HS-5 (cell line): ENCODE data around the gene KLC1.

Experiments used
- DNase-seq: peaks from one replicate; pipeline ENCODE4 v3.0.0-alpha.2; 2012; ENCODE audit warnings: low read depth

The KLC1 gene

DNA sequence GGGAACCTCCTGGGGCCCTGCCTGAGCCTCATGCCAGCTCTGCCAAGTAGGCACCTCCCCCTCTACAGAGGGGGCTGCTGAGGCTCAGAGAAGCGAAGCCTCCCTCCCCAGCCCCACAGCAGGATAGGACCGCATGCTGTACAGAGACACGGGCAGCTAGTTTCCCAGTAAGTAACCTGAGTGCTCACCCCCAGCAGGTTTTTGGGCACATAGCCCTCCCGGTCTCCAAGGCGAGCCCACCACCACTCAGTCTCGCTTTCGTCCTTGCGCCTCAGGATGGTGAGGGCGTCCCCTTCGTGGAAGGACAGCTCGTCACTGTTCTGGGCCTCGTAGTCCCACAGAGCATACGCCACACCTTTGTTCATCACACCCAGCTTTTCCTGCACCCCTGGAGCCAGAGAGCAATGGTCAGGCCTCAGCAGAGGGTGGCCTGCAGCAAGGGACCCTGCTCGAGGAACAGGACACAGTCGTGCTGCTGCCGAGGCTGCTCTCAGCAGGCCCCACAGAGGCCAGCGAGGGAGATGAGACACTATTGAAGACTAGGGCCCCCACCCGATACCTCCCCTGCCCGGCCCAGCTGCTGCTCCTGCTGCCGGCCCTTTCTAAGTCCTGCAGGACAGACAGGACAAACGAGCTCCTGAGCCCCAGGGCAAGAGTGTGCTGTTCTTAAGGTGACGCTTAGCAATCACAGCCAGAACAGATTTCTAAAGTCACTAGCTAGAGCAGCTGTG is 107.0 kb downstream of the KLC1 start:
- DNase-seq = no peak

DNA sequence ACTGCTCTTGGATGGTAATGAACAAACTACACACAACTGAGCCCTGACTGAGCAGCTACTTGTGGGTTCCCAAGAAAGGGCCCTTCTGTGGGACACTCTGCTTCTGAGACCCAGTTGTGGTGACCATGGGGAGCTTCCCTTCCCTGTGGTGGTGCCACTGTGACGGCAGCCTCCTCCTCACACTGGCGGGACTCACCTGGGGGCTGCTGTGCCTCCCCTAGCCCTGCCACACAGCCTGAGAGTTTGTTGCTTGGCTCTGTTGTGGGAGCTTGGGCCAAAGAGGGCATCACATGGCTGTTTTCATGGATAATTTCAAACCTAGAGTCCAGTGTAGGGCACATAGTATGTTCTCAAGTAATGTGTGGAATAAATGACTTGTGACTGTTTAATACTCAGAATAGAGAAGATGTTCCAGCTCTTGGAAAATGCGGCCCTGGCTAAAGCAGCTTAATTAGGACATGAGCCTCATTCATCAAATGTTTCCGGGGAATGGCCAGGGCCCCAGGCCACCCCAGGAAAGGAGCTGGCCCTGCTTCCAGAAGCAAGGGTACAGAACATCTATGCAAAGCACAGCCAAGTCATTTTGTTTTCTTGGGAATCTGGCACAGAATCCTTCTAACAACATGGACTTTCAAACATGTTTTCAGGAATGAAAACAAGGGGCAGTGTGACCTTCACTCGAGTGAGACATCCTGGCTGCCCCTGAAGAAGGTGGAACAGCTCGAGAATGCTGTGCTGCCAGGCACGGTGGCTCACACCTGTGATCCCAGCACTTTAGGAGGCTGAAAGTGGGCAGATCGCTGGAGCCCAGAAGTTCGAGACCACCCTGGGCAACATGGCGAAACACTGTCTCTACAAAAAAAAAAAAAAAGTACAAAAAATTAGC is 107.8 kb downstream of the KLC1 start:
- no peak for DNase-seq

DNA sequence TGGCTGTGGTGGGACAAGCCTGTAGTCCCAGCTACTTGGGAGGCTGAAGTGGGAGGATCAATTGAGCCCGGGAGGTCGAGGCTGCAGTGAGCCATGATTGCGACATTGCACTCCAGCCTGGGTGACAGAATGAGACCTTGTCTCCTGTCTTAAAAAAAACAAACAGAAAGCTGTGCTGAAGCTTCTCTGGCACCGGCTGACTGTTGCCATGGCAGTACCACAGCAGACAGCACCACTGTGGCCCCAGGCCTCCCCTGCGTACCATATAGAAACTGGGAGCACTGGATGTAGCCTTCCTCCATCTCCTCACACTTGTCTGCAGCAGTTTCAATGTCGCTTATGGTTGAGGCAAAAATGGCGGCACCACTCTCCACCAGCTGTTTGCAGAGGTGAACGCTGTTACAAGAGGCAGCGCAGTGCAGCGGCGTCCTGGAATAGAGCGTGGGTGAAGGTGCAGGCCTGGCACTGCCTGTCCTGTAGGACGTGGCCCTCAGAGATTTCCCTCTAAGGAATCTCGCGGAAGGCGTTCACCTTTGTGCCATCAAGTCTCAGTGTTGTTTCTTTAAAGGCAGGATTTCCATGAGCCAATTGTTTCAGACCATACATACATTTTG is 108.5 kb downstream of the KLC1 start:
- no peak for DNase-seq

DNA sequence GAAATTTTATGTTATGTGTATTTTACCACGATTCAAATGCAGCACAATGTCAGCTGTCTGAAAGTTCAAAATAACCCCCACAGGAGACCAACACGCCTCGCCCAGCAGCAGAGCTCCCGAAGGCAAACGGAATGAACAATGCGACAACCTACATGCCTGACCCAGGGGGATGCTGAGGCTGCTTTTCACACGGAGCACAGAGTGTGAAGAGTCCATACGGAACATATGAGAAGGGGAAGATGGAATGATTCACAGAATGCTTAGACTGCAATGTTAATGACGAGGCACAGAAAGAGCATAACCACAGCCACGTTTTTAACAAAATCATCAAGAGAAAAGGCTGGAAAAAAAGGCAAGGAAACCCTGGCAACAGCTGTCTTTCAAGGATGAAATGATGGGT is 109.2 kb downstream of the KLC1 start:
- DNase-seq = no peak

DNA sequence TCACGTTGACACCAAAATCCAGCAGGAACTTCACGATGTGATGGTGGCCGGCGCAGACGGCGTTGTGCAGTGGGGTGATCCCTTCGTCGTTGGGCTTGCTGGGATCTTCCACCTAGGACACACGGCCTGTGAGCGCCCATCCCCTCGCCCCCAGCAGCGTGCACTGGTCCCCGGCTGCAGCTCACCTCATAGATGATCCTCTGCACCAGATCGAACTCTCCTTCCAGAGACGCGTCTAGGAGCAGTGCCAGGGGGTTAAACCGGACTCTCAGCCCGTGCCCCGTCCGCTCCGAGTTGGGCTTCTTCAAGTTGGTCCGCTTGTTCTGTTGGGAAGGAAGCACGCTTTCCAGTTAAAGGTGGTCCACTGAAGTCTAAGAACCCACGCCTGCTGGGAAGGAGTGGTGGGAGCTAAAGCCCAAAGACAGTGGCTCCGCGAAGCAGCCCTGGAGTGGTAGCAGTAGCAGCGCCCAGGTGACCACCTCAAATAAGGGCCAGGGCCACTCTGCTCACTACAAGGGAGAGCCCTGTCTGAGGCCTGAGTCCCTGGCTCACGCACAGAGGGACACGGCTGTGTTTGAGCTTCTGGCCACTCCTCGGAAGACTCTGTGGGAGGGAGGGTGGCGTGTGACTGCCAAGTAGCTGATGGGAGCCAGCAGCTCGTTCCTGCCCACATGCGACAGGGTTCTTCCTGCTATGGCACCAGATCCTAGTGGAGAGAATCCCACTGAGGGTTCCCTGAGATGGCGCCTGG is 109.9 kb downstream of the KLC1 start:
- DNase-seq = no peak

DNA sequence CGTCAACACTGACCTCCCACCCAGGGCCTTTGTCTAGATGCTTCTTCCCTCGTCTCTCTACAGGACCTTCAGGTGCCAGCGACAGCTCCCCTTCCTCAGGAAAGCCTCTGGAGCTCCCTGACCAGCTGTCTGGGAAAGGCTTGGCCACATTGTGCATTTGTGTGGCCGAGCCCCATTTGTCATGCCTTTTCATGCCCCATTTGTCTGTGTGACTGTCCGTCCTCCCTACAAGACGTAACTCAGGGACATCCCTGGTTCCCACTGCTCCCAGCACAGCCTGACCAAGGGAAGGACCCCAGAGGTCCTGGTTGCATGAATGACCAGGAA is 110.4 kb downstream of the KLC1 start:
- DNase-seq = no peak

DNA sequence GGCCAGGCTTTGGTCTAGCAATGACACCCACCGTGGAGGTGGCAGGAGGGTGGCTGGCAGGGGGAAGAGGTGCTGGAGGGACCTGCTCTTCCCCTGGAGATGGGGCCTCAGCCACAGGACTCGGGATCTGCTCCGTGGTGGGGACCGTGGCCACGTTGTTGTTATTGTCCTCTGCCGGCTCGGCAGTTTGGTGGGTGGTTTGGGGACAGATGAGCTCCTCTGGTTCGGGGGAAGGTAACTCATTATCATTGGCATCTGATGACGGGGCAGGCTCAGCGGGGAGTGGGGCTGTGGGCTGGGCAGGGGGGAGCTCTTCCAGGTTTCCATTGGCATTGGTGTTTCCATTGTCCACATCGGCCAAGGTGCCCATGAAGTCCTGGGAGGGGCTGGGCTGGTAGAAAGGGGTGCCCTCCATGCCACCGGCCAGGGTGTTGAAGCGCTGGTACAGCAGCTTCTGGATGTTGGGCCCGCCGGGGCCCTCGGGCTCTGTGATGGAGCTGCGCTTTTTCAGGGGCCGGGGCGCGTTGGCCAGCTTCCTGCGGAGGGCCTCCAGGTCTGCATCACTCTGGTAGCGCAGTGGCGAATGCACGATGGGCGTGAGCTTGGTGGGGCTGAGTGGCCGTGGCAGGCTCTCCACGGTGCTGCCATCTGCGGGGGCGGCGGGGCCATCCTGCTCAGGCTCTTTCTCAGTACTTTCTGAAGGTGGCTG is 110.9 kb downstream of the KLC1 start:
- no peak for DNase-seq

DNA sequence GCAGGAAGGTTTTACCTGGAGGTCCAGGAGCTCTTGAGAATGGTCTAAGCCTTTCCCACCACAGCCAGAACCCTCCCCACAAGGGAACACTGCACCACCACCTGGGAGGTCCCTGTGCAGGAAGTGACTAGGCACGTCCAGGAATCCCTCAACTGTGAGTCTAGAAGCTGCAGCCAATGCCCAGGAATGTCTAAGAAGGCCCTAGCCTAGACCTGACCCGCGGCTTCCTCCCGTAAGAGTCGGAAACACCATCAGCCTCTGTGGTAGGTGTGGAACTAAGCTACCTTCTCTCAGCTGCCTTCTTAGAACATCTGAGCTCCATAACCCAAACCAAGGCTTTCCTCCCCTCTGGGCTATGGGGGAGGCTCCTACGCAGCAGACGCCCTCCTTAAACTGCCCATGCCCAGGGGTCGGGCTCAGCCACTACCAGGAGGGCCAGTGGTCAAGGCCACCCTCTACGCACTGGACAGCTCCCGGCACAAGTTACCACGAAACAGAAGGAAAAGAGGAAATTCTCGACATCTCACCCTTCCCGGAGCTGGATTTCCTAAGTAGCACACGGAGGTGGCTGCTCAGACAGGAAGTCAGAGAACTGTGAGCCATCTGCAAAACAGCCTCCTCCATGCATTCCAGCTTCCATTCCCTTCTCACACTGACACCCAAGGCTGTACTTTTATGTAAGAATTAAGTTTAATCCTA is 112.1 kb downstream of the KLC1 start:
- no peak for DNase-seq

DNA sequence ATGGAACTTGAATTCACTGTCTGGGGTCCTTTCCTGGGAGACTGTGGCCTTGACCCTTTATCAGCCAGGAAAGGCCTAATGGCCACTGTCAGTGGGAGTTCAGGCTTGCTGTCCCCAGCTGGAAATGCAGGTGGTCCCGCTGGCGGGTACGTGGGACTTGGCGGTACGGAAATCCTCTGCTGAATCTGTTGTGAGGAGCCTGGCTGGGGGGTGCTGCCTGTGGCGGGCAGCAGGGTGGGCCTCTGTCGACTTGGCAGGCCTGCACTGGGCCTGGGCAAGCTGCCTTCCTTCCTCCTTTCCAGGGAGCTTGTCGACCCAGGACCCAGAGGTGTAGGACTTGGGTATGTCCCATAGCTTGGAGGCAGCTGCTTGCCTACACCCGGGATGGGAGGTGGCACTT is 112.9 kb downstream of the KLC1 start:
- no peak for DNase-seq

DNA sequence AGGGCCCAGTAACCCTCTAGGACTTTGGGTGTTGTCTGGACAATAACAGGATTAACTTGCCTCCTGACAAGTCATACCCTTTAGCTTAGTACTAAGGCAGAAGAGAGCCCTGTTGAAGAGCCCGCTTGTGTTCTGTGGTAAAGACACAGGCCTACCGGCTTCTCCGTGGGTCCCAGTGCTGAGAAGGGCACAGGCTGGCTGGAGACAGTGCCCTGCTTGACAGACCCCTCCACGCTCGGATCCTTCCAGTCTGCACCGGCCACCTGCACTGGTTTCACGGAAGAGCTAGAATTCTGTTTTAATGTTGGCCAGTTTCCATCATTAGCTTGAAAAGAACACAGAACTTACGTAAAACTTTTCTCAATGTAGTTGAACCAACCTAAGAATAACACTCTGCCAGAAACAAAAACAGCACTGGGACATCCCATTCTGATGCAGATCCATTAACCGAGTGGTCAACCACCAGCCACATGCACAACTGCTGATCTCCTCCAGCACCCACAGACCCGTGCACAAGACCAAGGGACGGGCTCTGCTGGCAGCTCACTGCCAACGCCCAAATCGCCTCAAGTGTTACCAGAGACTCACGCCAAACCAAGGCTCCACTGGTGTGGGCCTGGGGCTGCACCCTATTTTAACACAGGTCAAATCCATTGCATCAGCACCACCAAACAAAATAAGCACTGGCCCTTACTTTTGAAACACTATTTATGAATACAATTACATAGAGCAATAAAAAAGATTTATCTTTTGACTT is 113.7 kb downstream of the KLC1 start:
- no peak for DNase-seq

DNA sequence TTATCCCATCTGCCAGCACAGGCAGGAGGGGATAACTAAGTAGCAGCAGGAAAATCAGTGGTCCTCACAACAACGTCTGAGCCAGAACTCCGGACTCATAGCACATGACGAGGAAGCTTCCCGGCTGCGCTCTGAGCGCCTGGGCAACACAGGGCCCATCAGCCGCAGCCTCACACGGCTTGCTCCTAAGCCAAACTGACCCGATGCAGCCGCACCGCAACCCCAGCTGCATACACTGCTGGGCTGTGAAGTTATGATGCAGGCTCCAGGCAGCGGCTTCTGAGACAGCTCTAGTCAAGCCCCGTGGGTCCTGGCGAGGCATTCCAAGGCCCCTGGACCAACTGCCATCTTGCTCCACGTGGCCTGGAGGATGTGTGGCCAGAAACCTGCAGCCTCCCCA is 114.7 kb downstream of the KLC1 start:
- no peak for DNase-seq

DNA sequence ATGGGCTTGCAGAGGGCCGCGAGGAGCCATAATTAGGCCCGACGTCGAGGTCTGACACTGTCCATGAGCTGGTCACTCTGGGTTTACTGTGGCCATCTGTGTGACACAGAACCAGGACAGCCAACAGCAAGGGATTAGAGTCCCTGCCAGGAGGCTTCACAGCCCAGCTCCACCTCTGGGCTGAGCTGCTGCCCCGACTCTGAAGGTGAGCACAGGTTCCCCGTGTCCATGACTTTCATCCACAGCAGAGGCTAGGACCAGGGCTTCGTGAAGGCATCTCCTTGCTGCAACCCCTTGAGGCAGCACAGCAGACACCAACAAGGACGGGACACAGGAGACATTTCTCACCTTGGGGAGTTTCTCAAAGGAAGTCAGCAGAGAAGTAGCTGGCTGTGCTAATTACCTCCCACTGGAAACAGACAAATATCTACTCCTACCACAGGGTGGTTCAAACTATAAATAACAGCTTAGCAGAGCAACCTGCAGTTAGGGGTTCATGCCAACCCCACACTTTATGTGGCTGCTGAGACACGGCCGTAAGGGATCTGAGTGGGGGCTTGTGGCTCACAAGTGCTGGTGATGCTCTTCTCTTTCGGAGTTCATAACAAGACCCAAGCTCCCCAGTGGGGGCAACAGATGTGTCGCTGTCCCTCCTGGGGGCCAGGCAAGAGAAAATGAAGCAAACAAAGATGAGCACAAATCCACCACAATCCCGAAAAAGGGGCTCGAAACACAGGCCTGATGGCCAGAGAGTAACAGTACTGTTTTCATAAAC is 115.8 kb downstream of the KLC1 start:
- no peak for DNase-seq

DNA sequence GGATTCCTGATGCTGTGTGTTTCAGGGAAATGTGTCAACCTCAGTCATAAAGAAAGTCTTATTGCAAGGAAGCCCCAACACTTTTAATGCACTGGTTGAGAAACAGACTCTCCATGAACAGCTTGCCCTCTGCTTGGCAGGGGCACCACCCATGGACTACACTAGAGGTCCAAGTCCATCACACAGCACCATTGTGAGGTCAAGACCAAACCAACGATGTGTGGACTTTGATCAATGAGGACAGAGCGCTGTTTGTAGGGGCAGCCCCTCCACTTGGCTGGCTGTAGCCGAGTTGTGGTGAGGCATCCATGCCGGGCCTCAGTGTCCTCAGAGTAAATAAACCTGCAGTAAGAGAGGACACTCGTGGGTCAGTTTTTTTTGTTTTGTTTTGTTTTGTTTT is 116.4 kb downstream of the KLC1 start:
- no peak for DNase-seq

DNA sequence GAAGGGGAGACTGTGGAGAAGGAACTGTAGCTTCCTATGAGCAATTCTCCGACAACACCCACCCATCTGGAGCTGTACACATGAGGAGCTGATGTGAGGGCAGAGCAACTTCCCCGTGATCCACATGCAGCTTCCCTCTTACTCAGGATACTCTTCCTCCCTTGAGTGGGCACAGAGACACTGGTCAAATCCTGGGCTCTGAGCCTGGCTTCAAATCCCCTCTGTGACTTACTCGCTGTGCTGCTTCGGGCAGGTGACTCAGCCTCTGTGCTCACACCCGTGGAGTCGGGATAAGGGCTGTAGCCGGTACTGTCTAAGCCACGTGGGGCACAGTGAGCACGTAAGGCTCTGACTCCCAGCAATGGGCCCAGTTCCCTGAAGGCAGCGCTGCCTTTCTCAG is 117.7 kb downstream of the KLC1 start:
- no peak for DNase-seq

DNA sequence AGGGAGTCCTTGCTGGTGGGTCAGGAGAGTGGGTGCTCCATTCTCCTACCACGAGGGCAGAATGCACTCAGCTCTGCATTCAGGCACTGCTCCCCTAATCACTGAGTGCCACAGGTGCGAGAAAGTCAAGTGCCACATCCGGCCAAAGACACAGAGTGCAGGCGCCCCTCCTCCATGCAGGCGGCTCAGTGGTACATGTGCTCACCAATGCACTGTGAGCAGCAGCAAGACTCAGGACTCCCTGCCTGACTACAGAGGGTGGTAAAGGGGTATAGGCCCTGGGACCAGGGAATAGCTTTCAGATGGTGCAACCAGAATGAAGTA is 119.5 kb downstream of the KLC1 start:
- no peak for DNase-seq

DNA sequence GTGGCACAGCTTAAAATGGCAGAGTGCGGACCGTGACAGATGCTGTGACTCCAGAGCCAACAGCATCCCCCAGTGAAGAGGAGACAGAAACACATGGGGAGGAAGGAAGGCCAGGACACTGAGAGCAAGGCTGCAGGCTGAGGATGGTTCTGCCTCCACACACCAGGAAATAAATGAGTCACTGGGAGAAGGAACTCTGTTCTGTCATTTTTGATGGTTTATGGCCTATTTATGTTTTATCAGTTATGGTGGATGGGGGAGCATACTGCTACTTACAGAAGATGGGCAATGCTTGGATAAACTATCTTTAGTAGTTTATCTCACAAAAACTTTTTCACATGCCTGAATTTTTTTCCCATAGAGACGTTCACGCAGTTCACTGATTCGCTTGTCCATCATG is 120.4 kb downstream of the KLC1 start:
- no peak for DNase-seq

DNA sequence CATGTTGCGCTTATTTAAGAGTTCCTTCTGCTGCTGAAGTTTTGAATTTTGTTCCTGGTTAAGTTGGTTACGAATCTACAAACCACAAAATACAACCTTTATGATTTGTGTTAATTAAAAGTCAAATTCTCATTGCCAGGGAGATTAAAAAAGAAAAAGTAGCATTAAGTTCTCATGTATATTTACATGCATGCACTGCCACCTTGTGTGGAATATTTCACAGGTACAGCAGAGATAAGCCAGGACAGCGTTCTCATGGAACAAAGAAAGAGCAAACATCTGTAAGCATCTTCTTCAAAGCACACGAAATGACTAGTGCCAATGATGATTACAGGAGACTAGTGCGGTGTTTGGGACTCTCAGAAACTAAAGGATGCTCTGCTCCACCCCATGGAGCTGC is 120.8 kb downstream of the KLC1 start:
- no peak for DNase-seq
